Esophagus muscularis mucosa (tissue), 4 donors: Measurements from ENCODE around the gene POU5F2. TPM values are rescaled to one million over a fixed set of nuclear protein-coding genes. Genes with fewer than 3 reads are reported as not detected.

Experiments used
- DNase-seq: peaks from one replicate; pipeline ENCODE4 v3.0.0-alpha.2; 2017; ENCODE audit errors: extremely low spot score
- H3K27ac ChIP-seq, 4 donors: fragments of 200-600 bp; sonication (generic); replicated peaks in 1 of 4; 1 replicate in 3 of 4; 2 replicates in 1 of 4; pipeline ENCODE4 v1.5.1; 2016 to 2019; ENCODE audit warnings: mild to moderate bottlenecking in 1 of 4
- H3K27me3 ChIP-seq, 4 donors: fragments of 200-600 bp; sonication (generic); one replicate each; pipeline versions ENCODE4 v1.5.1 to v1.6.0; 2016 to 2019
- H3K36me3 ChIP-seq, 4 donors: fragments of 200-600 bp; sonication (generic); one replicate each; pipeline ENCODE4 v1.5.1; 2016 to 2019
- H3K4me1 ChIP-seq, 4 donors: fragments of 200-600 bp; sonication (generic); one replicate each; pipeline ENCODE4 v1.5.1; 2016 to 2019
- H3K4me3 ChIP-seq, 4 donors: fragments of 200-600 bp; sonication (generic); 1 replicate in 2 of 4; 2 replicates in 2 of 4; pipeline ENCODE4 v1.5.1; 2016 to 2019; ENCODE audit warnings: mild to moderate bottlenecking in 4 of 4, moderate library complexity in 1 of 4
- H3K9me3 ChIP-seq, 4 donors: fragments of 200-600 bp; sonication (generic); 1 replicate in 3 of 4; 2 replicates in 1 of 4; pipeline ENCODE4 v1.5.1; 2016 to 2019
- EP300 ChIP-seq: sonication (generic); formaldehyde crosslinking; IDR thresholded peaks from one replicate; pipeline ENCODE4 v1.6.1; 2017; ENCODE audit warnings: antibody characterized with exemption
- POLR2A ChIP-seq: fragments of 450-650 bp; IDR thresholded peaks from one replicate; pipeline ENCODE4 v1.6.1; 2017; ENCODE audit warnings: antibody characterized with exemption, moderate library complexity, mild to moderate bottlenecking, low read depth
- POLR2AphosphoS5 ChIP-seq, 2 donors: sonication (generic); formaldehyde crosslinking; IDR thresholded peaks; one replicate each; pipeline ENCODE4 v1.6.1; 2017; ENCODE audit warnings: antibody characterized with exemption in 2 of 2
- WGBS: methylation state at CpG from one replicate; pipeline ENCODE4 v1.1.5; 2018; 5-methylcytosine and 5-hydroxymethylcytosine counted together
- intact Hi-C: fragments of 100-400 bp; cut with DNase I; formaldehyde crosslinking; loops from one replicate; pipeline ENCODE4 v1.15.1; 2023
- total RNA-seq, 4 donors: library from RNA; depleted of rRNA; stranded (reverse); fragments of >200 nt; gene quantifications; one replicate each; pipeline versions ENCODE4 v1.1.0 to v1.2.1, GENCODE V29; 2016
- TF ChIP-seq, protein P1 (sequence below), 3 experiments: fragments of 200-600 bp in 2 of 3; fragments of 450-650 bp in 1 of 3; sonication (generic) in 2 of 3; IDR thresholded peaks; one replicate each; pipeline ENCODE4 v1.5.1; 2017 to 2019; ENCODE audit warnings: antibody characterized with exemption in 3 of 3, mild to moderate bottlenecking in 2 of 3, moderate library complexity in 1 of 3

The POU5F2 gene
- total RNA-seq, 4 donors from 2014 or later = 0.52 to 2.5 (median 1.2) TPM

GRCh38 chr5:93731987-93732386 lies 9.4 kb downstream of the POU5F2 start:
- TF ChIP-seq EP300 (no peak), POLR2AphosphoS5 (IDR thresholded peaks at IDR 0.05) (no peak), POLR2A (no peak)
- TF ChIP-seq, protein P1, sequence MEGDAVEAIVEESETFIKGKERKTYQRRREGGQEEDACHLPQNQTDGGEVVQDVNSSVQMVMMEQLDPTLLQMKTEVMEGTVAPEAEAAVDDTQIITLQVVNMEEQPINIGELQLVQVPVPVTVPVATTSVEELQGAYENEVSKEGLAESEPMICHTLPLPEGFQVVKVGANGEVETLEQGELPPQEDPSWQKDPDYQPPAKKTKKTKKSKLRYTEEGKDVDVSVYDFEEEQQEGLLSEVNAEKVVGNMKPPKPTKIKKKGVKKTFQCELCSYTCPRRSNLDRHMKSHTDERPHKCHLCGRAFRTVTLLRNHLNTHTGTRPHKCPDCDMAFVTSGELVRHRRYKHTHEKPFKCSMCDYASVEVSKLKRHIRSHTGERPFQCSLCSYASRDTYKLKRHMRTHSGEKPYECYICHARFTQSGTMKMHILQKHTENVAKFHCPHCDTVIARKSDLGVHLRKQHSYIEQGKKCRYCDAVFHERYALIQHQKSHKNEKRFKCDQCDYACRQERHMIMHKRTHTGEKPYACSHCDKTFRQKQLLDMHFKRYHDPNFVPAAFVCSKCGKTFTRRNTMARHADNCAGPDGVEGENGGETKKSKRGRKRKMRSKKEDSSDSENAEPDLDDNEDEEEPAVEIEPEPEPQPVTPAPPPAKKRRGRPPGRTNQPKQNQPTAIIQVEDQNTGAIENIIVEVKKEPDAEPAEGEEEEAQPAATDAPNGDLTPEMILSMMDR (IDR thresholded peaks at IDR 0.05) = no peak
- H3K9me3 ChIP-seq = no peaks in the 10 kb centered on the region

DNA sequence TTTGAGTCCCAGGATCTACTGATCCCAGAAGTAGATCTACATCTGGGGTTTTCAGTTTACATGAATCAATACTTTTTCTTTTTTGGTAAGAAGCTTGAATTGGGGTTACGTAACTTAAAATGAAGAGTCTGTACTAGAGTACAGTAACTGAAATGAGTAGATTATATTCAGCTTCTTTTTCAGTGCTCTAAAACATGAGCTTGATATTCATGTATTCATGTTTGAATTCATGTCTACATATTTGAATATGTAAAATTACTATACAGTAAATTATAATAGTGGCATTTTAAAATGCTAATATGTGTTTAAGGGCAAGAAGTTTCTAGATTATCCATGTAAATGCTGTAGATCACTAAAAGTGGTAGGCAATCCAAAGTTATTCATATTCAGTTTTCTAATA lies 14.8 kb downstream of the POU5F2 start:
- TF ChIP-seq EP300 (no peak), POLR2AphosphoS5 (IDR thresholded peaks at IDR 0.05) (no peak), POLR2A (no peak)
- TF ChIP-seq, protein P1 (IDR thresholded peaks at IDR 0.05) = no peak
- no peaks in the 10 kb centered on the region for H3K9me3 ChIP-seq
- 100% methylated on average over 1 of the region's 1 CpG for WGBS
- no peaks in the 10 kb centered on the region for H3K27me3 ChIP-seq
- H3K27ac ChIP-seq = no peak overlapping the region
- no peak overlapping the region for H3K4me3 ChIP-seq
- no peaks in the 10 kb centered on the region for H3K4me1 ChIP-seq
- intact Hi-C loops = no loop called here
- H3K36me3 ChIP-seq = no peaks in the 10 kb centered on the region
- no peak for DNase-seq

More at GRCh38 chr5:93731987-93732386, 9.4 kb downstream of the POU5F2 start:
- Histone ChIP-seq H3K4me1 (no peaks in the 10 kb centered on the region), H3K36me3 (no peaks in the 10 kb centered on the region), H3K27me3 (no peaks in the 10 kb centered on the region), H3K4me3 (no peak overlapping the region), H3K27ac (no peak overlapping the region)
- no peak for DNase-seq
- WGBS = 89% methylated on average over 3 of the region's 3 CpGs
- intact Hi-C loops = no loop called here

- H3K36me3 ChIP-seq = no peaks in the 10 kb centered on the region
- 87% methylated on average over 1 of the region's 1 CpG for WGBS
- TF ChIP-seq, protein P1 (IDR thresholded peaks at IDR 0.05) = no peak
- TF ChIP-seq POLR2A (no peak), POLR2AphosphoS5 (IDR thresholded peaks at IDR 0.05) (no peak), EP300 (no peak)
- no peaks in the 10 kb centered on the region for H3K4me1 ChIP-seq
- DNase-seq = no peak
- intact Hi-C loops = no loop called here
- no peak overlapping the region for H3K27ac ChIP-seq
- H3K9me3 ChIP-seq = no peaks in the 10 kb centered on the region
- no peaks in the 10 kb centered on the region for H3K27me3 ChIP-seq
- no peak overlapping the region for H3K4me3 ChIP-seq
These were observed 16.6 kb downstream of the POU5F2 start for GRCh38 chr5:93724791-93725190.

DNA sequence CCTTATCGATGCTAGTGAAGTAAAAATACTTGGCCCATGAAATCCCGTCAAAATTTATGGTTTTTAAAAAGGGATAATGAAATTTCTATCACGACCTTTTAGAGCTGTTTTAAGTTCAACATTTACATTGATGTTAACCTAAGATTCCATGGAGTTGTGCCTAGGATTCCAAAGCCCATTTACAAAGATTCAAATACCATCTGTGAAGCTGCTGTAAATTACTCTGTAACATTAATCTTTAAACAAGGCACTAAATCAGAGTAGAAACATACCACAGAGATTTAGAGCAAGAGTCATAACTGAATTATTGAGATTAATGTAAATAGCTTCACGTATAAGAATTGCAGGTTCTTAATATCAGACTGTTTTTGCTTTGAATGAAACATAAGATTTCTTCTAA lies 17.7 kb downstream of the POU5F2 start:
- TF ChIP-seq POLR2AphosphoS5 (IDR thresholded peaks at IDR 0.05) (no peak), POLR2A (no peak), EP300 (no peak)
- TF ChIP-seq, protein P1 (IDR thresholded peaks at IDR 0.05) = no peak
- H3K27ac ChIP-seq = no peak overlapping the region
- H3K36me3 ChIP-seq = no peaks in the 10 kb centered on the region
- no peaks in the 10 kb centered on the region for H3K9me3 ChIP-seq
- WGBS = 54% methylated on average over 4 of the region's 4 CpGs
- intact Hi-C loops = no loop called here
- H3K27me3 ChIP-seq = no peaks in the 10 kb centered on the region
- H3K4me3 ChIP-seq = no peak overlapping the region
- no peak for DNase-seq
- H3K4me1 ChIP-seq = no peaks in the 10 kb centered on the region

GRCh38 chr5:93723005-93723404 lies 18.4 kb downstream of the POU5F2 start:
- Histone ChIP-seq H3K36me3 (no peaks in the 10 kb centered on the region), H3K4me3 (no peak overlapping the region), H3K27ac (no peak overlapping the region), H3K4me1 (no peaks in the 10 kb centered on the region), H3K27me3 (no peaks in the 10 kb centered on the region), H3K9me3 (no peaks in the 10 kb centered on the region)
- DNase-seq = no peak
- intact Hi-C loops = no loop called here
- TF ChIP-seq EP300 (no peak), POLR2A (no peak)
- TF ChIP-seq, protein P1 (IDR thresholded peaks at IDR 0.05) = no peak
